B cell (primary cell): ENCODE measurements around the gene CHRNA7. TPM values are rescaled to one million over a fixed set of nuclear protein-coding genes. Genes with fewer than 3 reads are reported as not detected.

Experiments
- ATAC-seq: fragments of 200-7000 bp; cut with Tn5 transposase; one replicate; pipeline ENCODE4 v1.10.0; 2021; ENCODE audit warnings: low read depth, mild to moderate bottlenecking, moderate number of reproducible peaks, moderate library complexity
- CTCF ChIA-PET: fragments of 350-600 bp; sonication (Branson Sonifier 250); formaldehyde crosslinking; loops from one replicate; lab custom pipeline; 2021; ENCODE audit warnings: antibody characterized with exemption, inconsistent platforms; lab: Charles Lee
- POLR2A ChIA-PET: fragments of 350-600 bp; sonication (Branson Sonifier 250); formaldehyde crosslinking; loops from one replicate; lab custom pipeline; 2021; ENCODE audit warnings: antibody characterized with exemption; lab: Charles Lee
- DNase-seq: peaks from one replicate; pipeline ENCODE4 v3.0.0; 2013
- H2AFZ ChIP-seq: 2 replicates; pipeline ENCODE4 v1.6.1; 2012; ENCODE audit warnings: mild to moderate bottlenecking, low read depth, low read length; ENCODE audit not compliant: insufficient read depth, poor library complexity, severe bottlenecking
- H3K27ac ChIP-seq, 2 donors: 1 replicate in 1 of 2; 2 replicates in 1 of 2; pipeline ENCODE4 v1.5.1; 2012 to 2013; ENCODE audit warnings: low read length in 2 of 2, mild to moderate bottlenecking in 2 of 2, moderate library complexity in 1 of 2
- H3K27me3 ChIP-seq, 4 experiments: fragments of 200-600 bp in 1 of 4; sonication (generic) in 1 of 4; replicated peaks in 1 of 4; 1 replicate in 2 of 4; 2 replicates in 2 of 4; pipeline versions ENCODE4 v1.6.1 to v1.7.0; 2013 to 2016; ENCODE audit warnings: low read length in 3 of 4, mild to moderate bottlenecking in 2 of 4, mixed read lengths in 1 of 4, moderate library complexity in 1 of 4; ENCODE audit not compliant: insufficient read depth in 4 of 4, control insufficient read depth in 3 of 4; ENCODE audit errors: control extremely low read depth in 1 of 4
- H3K36me3 ChIP-seq, 2 experiments: replicated peaks in 1 of 2; 1 replicate in 1 of 2; 2 replicates in 1 of 2; pipeline versions ENCODE4 v1.6.1 to v1.7.1; 2013; ENCODE audit warnings: low read length in 1 of 2; ENCODE audit not compliant: insufficient read depth in 2 of 2, control insufficient read depth in 1 of 2; ENCODE audit errors: control extremely low read depth in 1 of 2, extremely low read depth in 1 of 2
- H3K4me1 ChIP-seq, 2 donors: fragments of 200-600 bp in 1 of 2; sonication (generic) in 1 of 2; 1 replicate in 1 of 2; 2 replicates in 1 of 2; pipeline versions ENCODE4 v1.5.1 to v1.6.1; 2013 to 2017; ENCODE audit warnings: low read length in 2 of 2; ENCODE audit not compliant: control insufficient read depth in 2 of 2, insufficient read depth in 2 of 2
- H3K4me2 ChIP-seq: replicated peaks from 2 replicates; pipeline ENCODE3; 2012; ENCODE audit warnings: mild to moderate bottlenecking, low read depth, low read length; ENCODE audit not compliant: poor library complexity, severe bottlenecking
- H3K4me3 ChIP-seq, 5 experiments: fragments of 200-600 bp in 1 of 5; sonication (generic) in 1 of 5; 1 replicate in 3 of 5; 2 replicates in 2 of 5; pipeline versions ENCODE4 v1.5.1 to v1.7.0; 2011 to 2016; ENCODE audit warnings: low read length in 4 of 5, mild to moderate bottlenecking in 4 of 5, low read depth in 2 of 5, control low read depth in 1 of 5, moderate library complexity in 1 of 5; ENCODE audit not compliant: insufficient read depth in 1 of 5; ENCODE audit errors: control extremely low read depth in 1 of 5, extremely low read depth in 1 of 5
- H3K79me2 ChIP-seq: fragments of 200-600 bp; sonication (generic); one replicate; pipeline ENCODE4 v1.6.0; 2016; ENCODE audit warnings: low read length; ENCODE audit not compliant: control insufficient read depth, insufficient read depth
- H3K9ac ChIP-seq: fragments of 200-600 bp; sonication (generic); 2 replicates; pipeline ENCODE4 v1.6.1; 2017; ENCODE audit warnings: mild to moderate bottlenecking, low read length, moderate library complexity
- H3K9me3 ChIP-seq, 3 donors: one replicate each; pipeline versions ENCODE4 v1.6.1 to v1.7.1; 2013; ENCODE audit warnings: low read length in 2 of 3; ENCODE audit not compliant: control insufficient read depth in 2 of 3, insufficient read depth in 1 of 3; ENCODE audit errors: control extremely low read depth in 1 of 3
- H4K20me1 ChIP-seq: 2 replicates; pipeline ENCODE4 v1.6.0; 2012; ENCODE audit warnings: mild to moderate bottlenecking, low read length; ENCODE audit not compliant: insufficient read depth, control insufficient read depth, poor library complexity, severe bottlenecking
- H3K27ac Mint-ChIP-seq: one replicate; pipeline ENCODE4 v1.8.0; 2021; ENCODE audit warnings: mixed read lengths
- H3K27me3 Mint-ChIP-seq: one replicate; pipeline ENCODE4 v1.8.0; 2021; ENCODE audit warnings: mixed read lengths
- H3K4me1 Mint-ChIP-seq: one replicate; pipeline ENCODE4 v1.8.0; 2021; ENCODE audit warnings: mixed read lengths
- H3K4me3 Mint-ChIP-seq: one replicate; pipeline ENCODE4 v1.8.0; 2021; ENCODE audit warnings: mixed read lengths
- H3K9me3 Mint-ChIP-seq: one replicate; pipeline ENCODE4 v1.8.0; 2022; ENCODE audit warnings: mixed read lengths; ENCODE audit not compliant: insufficient read depth
- EZH2 ChIP-seq: IDR thresholded peaks from 2 replicates; pipeline ENCODE4 v1.6.1; 2012; ENCODE audit warnings: borderline replicate concordance, low read depth, mild to moderate bottlenecking, moderate library complexity, low read length; ENCODE audit not compliant: insufficient read depth, poor library complexity, severe bottlenecking
- WGBS: methylation state at CpG from one replicate; pipeline ENCODE4 v1.1.5; 2013; ENCODE audit warnings: missing lambda C conversion rate; ENCODE audit not compliant: insufficient coverage; 5-methylcytosine and 5-hydroxymethylcytosine counted together
- intact Hi-C: fragments of 100-400 bp; cut with micrococcal nuclease; formaldehyde crosslinking; loops from one replicate; pipeline ENCODE4 v1.10.0; 2022
- polyA plus RNA-seq: library from polyadenylated mRNA; depleted of rRNA; stranded (reverse); fragments of >200 nt; gene quantifications from 2 replicates; pipeline ENCODE4 v1.2.3, GENCODE V29; 2012
- total RNA-seq, 2 donors: library from RNA; stranded (reverse); fragments of 120-200 nt in 1 of 2; gene quantifications; 1 replicate in 1 of 2; 2 replicates in 1 of 2; pipeline versions ENCODE4 v1.2.3 to v1.2.4, GENCODE V29; 2013 to 2022
- TF ChIP-seq, protein P1 (sequence below): fragments of 200-600 bp; IDR thresholded peaks from one replicate; pipeline ENCODE4 v1.8.0; 2022; ENCODE audit warnings: antibody characterized with exemption, mild to moderate bottlenecking

Gene CHRNA7
- total and polyA plus RNA-seq, 2 donors (not counting 1 experiment from before 2014, with no cell fraction given): 0.16 TPM; not detected in 1

DNA sequence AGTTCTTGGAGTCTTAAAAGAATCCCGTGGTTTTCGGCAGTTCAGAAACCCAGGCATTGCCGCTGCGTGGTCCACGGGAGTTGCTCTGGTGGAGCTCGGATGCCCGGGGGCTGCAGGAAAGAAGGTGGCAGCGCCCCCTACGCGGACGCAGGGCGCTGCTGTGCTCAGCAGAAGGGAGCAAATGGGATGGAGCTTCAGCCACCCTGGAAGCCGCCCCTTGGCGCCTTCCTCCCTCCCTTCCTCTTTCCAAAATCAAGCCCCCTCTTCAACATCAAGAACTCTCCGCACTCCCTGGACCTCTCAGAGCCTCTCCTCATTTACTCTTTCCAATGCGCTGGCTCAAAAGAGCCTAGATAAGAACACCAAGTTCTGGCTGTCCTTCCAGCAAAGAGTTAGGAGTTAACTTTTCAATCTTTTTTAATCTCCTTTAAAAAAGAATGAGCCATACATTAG, 880 bp upstream of the CHRNA7 start:
- peaks cover 0 to 45% (median 14%) of the 10 kb centered on the region in 4 experiments for H3K27me3 ChIP-seq
- under 1% methylated on average over 16 of the region's 16 CpGs for WGBS
- POLR2A ChIA-PET: no interaction called here
- Mint-ChIP-seq H3K4me3 (peak overlapping the region; percentile 14), H3K27ac (no peak overlapping the region), H3K27me3 (peaks cover 65% of the 10 kb centered on the region), H3K4me1 (peaks cover 10% of the 10 kb centered on the region), H3K9me3 (no peaks in the 10 kb centered on the region)
- no peak overlapping the region for H3K27ac ChIP-seq
- no peak overlapping the region for H3K9ac ChIP-seq
- no peak for ATAC-seq
- no peak overlapping the region for H2AFZ ChIP-seq
- CTCF ChIA-PET: no interaction called here
- TF ChIP-seq, protein P1, sequence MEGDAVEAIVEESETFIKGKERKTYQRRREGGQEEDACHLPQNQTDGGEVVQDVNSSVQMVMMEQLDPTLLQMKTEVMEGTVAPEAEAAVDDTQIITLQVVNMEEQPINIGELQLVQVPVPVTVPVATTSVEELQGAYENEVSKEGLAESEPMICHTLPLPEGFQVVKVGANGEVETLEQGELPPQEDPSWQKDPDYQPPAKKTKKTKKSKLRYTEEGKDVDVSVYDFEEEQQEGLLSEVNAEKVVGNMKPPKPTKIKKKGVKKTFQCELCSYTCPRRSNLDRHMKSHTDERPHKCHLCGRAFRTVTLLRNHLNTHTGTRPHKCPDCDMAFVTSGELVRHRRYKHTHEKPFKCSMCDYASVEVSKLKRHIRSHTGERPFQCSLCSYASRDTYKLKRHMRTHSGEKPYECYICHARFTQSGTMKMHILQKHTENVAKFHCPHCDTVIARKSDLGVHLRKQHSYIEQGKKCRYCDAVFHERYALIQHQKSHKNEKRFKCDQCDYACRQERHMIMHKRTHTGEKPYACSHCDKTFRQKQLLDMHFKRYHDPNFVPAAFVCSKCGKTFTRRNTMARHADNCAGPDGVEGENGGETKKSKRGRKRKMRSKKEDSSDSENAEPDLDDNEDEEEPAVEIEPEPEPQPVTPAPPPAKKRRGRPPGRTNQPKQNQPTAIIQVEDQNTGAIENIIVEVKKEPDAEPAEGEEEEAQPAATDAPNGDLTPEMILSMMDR: no peak
- no peak for TF ChIP-seq EZH2
- no peaks in the 10 kb centered on the region for H3K36me3 ChIP-seq
- intact Hi-C loops: no loop called here
- no peaks in the 10 kb centered on the region for H4K20me1 ChIP-seq
- no peak overlapping the region for H3K4me2 ChIP-seq
- peaks cover 0 to 6% (median 0%) of the 10 kb centered on the region in 3 donors for H3K9me3 ChIP-seq
- no peaks in the 10 kb centered on the region for H3K79me2 ChIP-seq
- peaks cover 6 to 9% of the 10 kb centered on the region in 2 donors for H3K4me1 ChIP-seq
- no peak overlapping the region for H3K4me3 ChIP-seq
- DNase-seq: no peak

DNA sequence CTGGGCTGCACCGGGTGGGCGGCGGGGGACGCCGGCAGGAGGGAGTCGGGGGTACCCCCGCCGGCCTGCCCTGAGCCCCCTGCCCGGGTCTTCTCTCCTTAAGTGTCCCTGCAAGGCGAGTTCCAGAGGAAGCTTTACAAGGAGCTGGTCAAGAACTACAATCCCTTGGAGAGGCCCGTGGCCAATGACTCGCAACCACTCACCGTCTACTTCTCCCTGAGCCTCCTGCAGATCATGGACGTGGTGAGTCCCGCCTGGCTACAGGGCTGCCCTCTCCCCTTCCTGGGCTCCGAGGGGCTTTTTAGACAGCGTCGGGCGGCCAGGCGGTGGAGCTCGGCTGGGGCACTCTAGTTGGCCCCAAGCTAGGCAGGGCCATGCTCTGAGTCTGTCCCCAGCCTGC, 480 bp downstream of the CHRNA7 start:
- Mint-ChIP-seq H3K4me1 (peaks cover 10% of the 10 kb centered on the region), H3K4me3 (peak overlapping the region; percentile 48), H3K27me3 (peaks cover 61% of the 10 kb centered on the region), H3K27ac (no peak overlapping the region), H3K9me3 (no peaks in the 10 kb centered on the region)
- intact Hi-C loops: no loop called here
- Histone ChIP-seq H3K79me2 (no peaks in the 10 kb centered on the region), H3K36me3 (no peaks in the 10 kb centered on the region), H4K20me1 (no peaks in the 10 kb centered on the region), H3K9me3 (peaks cover 0 to 6% (median 0%) of the 10 kb centered on the region in 3 donors), H3K4me3 (no peak overlapping the region), H3K27me3 (peaks cover 0 to 45% (median 14%) of the 10 kb centered on the region in 4 experiments), H3K27ac (no peak overlapping the region), H3K4me2 (peak overlapping the region; percentile 46), H3K9ac (no peak overlapping the region), H2AFZ (no peak overlapping the region), H3K4me1 (peaks cover 6 to 9% of the 10 kb centered on the region in 2 donors)
- 10% methylated on average over 21 of the region's 21 CpGs for WGBS
- no peak for DNase-seq
- TF ChIP-seq, protein P1: no peak
- no peak for TF ChIP-seq EZH2
- ChIA-PET POLR2A (no interaction called here), CTCF (no interaction called here)
- no peak for ATAC-seq
